Heart right ventricle (tissue), 16 donors: ENCODE measurements around the gene IGFL1. TPM values are rescaled to one million over a fixed set of nuclear protein-coding genes. Genes with fewer than 3 reads are reported as not detected.
A peak's percentile ranks its signal among the peaks of the same experiment; 100 is the strongest.
"Not testable (repeated sequence)": the region's sequence is repeated elsewhere in the genome, so short reads cannot be mapped to it uniquely, and the experiment has no call there.

Experiments used
- ATAC-seq, 8 donors: fragments of 200-7000 bp; cut with Tn5 transposase; one replicate each; pipeline ENCODE4 v1.9.1; 2020; ENCODE audit warnings: mild to moderate bottlenecking in 8 of 8, moderate library complexity in 8 of 8, moderate number of reproducible peaks in 1 of 8
- DNase-seq, 2 donors: peaks; one replicate each; pipeline ENCODE4 v3.0.0-alpha.2; 2020
- H3K27ac ChIP-seq, 10 donors: fragments of 200-600 bp; sonication (generic) in 2 of 10; one replicate each; pipeline versions ENCODE4 v1.5.0 to v1.8.0; 2020 to 2022; ENCODE audit warnings: mild to moderate bottlenecking in 3 of 10
- H3K27me3 ChIP-seq, 7 donors: fragments of 200-600 bp; one replicate each; pipeline ENCODE4 v1.8.0; 2021 to 2022; ENCODE audit warnings: mild to moderate bottlenecking in 2 of 7
- H3K36me3 ChIP-seq, 9 donors: fragments of 200-600 bp; sonication (generic) in 1 of 9; one replicate each; pipeline versions ENCODE4 v1.5.0 to v1.8.0; 2020 to 2022; ENCODE audit warnings: mild to moderate bottlenecking in 2 of 9
- H3K4me1 ChIP-seq, 9 donors: fragments of 200-600 bp; sonication (generic) in 1 of 9; one replicate each; pipeline versions ENCODE4 v1.5.0 to v1.8.0; 2020 to 2022; ENCODE audit warnings: mild to moderate bottlenecking in 4 of 9
- H3K4me3 ChIP-seq, 10 donors: fragments of 200-600 bp; sonication (generic) in 2 of 10; one replicate each; pipeline versions ENCODE4 v1.5.0 to v1.8.0; 2020 to 2022; ENCODE audit warnings: mild to moderate bottlenecking in 7 of 10, moderate library complexity in 2 of 10
- H3K9me3 ChIP-seq, 11 donors: fragments of 200-600 bp in 10 of 11; sonication (generic) in 2 of 11; one replicate each; pipeline versions ENCODE4 v1.5.0 to v1.8.0; 2013 to 2022; ENCODE audit warnings: mild to moderate bottlenecking in 2 of 11, control low read depth in 1 of 11, moderate library complexity in 1 of 11
- WGBS, 2 donors: extraction: QIAGEN DNeasy Blood & Tissue Kit; methylation state at CpG; one replicate each; pipeline ENCODE4 v1.1.7; 2013; ENCODE audit warnings: inconsistent platforms in 1 of 2; 5-methylcytosine and 5-hydroxymethylcytosine counted together
- intact Hi-C, 10 donors: fragments of 100-400 bp; cut with DNase I; formaldehyde crosslinking; loops; one replicate each; pipeline versions ENCODE4 v1.11.1 to v1.14.2; 2022
- polyA plus RNA-seq, 2 donors: library from polyadenylated mRNA; stranded (reverse); fragments of 200-250 nt; gene quantifications; one replicate each; pipeline ENCODE4 v1.2.3, GENCODE V29; 2013
- total RNA-seq, 10 donors: library from RNA; stranded (reverse); fragmentation: NEBNext Ultra II Directional in 3 of 10; extraction: Animal tissue kit (Norgen Biotek cat#: 25700) in 3 of 10; gene quantifications; one replicate each; pipeline versions ENCODE4 v1.2.1 to v1.2.4, GENCODE V29; 2021 to 2023
- TF ChIP-seq, protein P1 (sequence below), 9 donors: fragments of 200-600 bp; sonication (generic) in 2 of 9; IDR thresholded peaks; one replicate each; pipeline versions ENCODE4 v1.5.0 to v1.8.0; 2021 to 2022; ENCODE audit warnings: antibody characterized with exemption in 9 of 9, mild to moderate bottlenecking in 5 of 9, moderate library complexity in 1 of 9
- donor health status: Arrhythmogenic right ventricular cardiomyopathy.
- donor health status: ischemic (EF 13 %, LVEDD 7.1; RV severe dilation, severe dysfunction).
- donor health status: healthy with polysubstance abuse.
- donor health status: DM: no; HTN: yes; CAD: no.
- donor health status: DM: no; HTN: no; CAD: no.
- donor health status: ischemic (EF 25% LVEDD 6.9; RV normal size, moderate dysfunction).
- donor health status: ischemic (EF 25% LVEDD 5.7; RV mildly dilated, moderate dysfunction).
- donor health status: healthy.
- donor health status: DM: yes; HTN: yes; CAD: no.
- donor health status: Ischemic cardiomyopathy.
- donor health status: ischemic (EF 35%, LVEDD 5.7; RV mildly dilated, moderate dysfunction).
- donor health status: nonischemic (EF 11% LVEDD 7.7; RV severe dilation, severe dysfunction).
- donor health status: DM: yes; HTN: yes; CAD: no.
- donor health status: PGD.
- donor health status: ischemic (EF 29% LVEDD 5.4; RV normal size, mild dysfunction).
- donor health status: nonischemic (EF 23%, LVEDD 6.1; RV moderate dilation, normal function).

Gene IGFL1
- total and polyA plus RNA-seq, 12 donors: not detected

DNA sequence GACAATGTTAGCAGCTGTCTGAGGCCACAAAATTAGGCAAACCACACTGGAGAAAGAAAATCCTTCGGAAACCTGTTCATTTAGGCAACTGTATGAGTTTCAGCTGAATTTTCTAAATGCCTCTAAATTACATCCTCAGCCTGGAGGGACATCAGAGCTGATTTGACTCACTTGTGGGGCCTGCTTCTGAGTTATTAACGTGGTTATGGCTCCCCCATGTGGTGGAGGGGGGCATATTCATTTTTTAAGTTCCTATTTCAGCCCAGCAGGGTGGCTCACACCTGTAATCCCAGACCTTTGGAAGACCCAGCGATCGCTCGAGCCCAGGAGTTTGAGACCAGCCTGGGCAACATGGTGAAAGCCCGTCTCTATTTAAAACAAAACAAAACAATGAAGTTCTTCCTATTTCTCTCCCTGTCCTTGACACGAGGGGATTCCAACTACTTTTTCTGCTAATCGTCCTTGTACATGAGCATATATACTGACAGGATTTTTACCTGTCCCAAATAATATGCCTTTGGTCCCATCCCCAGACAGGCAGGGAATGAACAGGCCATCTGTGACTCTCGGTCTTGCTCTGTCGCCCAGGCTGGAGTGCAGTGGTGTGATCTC is 35.8 kb downstream of the IGFL1 start:
- Histone ChIP-seq H3K27ac (no peak overlapping the region), H3K27me3 (peaks cover 0 to 76% (median 40%) of the 10 kb centered on the region in 7 donors), H3K9me3 (no peaks in the 10 kb centered on the region), H3K4me1 (no peaks in the 10 kb centered on the region), H3K4me3 (no peak overlapping the region), H3K36me3 (no peaks in the 10 kb centered on the region)
- peak in 1 of 2 donors; percentile 67 for DNase-seq
- intact Hi-C loops: loop anchor here (1.0 to 5.0 kb wide), 6 partner anchors 183 to 238 kb away; no protein-coding TSS in a partner anchor
- WGBS, 2 donors: 18% methylated on average over 10 of the region's 10 CpGs
- TF ChIP-seq, protein P1, sequence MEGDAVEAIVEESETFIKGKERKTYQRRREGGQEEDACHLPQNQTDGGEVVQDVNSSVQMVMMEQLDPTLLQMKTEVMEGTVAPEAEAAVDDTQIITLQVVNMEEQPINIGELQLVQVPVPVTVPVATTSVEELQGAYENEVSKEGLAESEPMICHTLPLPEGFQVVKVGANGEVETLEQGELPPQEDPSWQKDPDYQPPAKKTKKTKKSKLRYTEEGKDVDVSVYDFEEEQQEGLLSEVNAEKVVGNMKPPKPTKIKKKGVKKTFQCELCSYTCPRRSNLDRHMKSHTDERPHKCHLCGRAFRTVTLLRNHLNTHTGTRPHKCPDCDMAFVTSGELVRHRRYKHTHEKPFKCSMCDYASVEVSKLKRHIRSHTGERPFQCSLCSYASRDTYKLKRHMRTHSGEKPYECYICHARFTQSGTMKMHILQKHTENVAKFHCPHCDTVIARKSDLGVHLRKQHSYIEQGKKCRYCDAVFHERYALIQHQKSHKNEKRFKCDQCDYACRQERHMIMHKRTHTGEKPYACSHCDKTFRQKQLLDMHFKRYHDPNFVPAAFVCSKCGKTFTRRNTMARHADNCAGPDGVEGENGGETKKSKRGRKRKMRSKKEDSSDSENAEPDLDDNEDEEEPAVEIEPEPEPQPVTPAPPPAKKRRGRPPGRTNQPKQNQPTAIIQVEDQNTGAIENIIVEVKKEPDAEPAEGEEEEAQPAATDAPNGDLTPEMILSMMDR (IDR thresholded peaks at IDR 0.05): peak; percentile 63 to 87 (median 83)
- ATAC-seq: peak; percentile 71 to 88 (median 78)

DNA sequence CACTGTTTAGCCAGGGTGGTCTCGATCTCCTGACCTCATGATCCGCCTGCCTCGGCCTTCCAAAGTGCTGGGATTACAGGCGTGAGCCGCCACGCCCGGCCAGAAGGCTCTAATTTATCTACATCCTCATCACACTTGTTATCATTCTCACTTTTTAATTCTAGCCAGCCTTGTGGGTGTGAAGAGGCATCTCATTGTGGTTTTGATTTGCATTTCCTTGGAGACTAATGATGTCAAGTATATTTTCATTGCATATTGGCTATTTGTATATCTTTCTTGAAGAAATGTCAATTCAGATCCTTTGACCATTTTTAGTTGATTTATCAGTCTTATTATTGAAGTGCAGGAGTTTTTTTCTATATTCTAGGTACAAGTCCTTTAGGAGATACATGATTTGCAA is 39.6 kb downstream of the IGFL1 start:
- TF ChIP-seq, protein P1 (IDR thresholded peaks at IDR 0.05): no peak
- Histone ChIP-seq H3K9me3 (no peaks in the 10 kb centered on the region), H3K4me1 (no peaks in the 10 kb centered on the region), H3K27ac (no peak overlapping the region), H3K27me3 (peaks cover 0 to 71% (median 29%) of the 10 kb centered on the region in 7 donors), H3K4me3 (no peak overlapping the region), H3K36me3 (no peaks in the 10 kb centered on the region)
- DNase-seq (no peak), ATAC-seq (no peak)
- intact Hi-C loops: loop anchor here in 5 of 10 donors (5.0 kb wide), 2 partner anchors 187 to 242 kb away; no protein-coding TSS in a partner anchor
- WGBS, 2 donors: 79 to 81% methylated on average over 7 of the region's 7 CpGs

DNA sequence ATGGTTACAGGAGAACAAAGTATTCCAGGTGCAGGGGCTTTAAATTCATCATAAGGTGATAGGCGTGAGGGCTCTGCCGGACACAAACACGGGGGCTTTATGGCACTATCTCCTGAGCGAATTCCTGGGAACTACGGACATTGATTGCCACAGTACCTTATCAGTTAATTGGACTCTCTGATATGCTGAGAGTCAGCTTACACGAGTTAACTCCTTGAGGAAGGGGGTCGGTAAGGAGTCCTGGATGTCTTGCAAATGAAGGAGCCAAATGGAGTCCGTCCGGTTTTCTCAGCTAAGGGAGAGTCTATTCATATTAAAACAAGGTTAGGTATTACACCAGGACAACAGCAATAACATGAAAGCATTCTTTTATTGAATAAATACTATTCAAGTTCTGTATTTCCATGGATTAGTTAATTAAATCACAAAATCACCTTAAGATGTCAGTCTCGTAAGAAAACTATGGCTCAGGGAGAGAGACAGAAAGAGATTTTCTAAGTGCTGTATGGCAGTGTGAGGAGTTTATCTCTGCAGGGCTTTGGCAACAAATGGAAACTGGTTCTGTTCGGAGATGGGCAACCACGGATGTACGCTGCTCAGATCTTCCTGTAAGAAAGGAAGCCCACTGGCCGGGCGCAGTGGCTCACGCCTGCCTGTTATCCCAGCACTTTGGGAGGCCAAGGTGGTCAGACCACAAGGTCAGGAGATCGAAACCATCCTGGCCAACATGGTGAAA is 41.1 kb downstream of the IGFL1 start:
- intact Hi-C loops: loop anchor here in 2 of 10 donors (10.0 kb wide), 3 partner anchors 124 to 244 kb away; partner anchors contain the start of gene PNMA8B (in 1 of the 2)
- no peak for ATAC-seq
- Histone ChIP-seq H3K27me3 (peaks cover 0 to 61% (median 29%) of the 10 kb centered on the region in 7 donors), H3K4me1 (no peaks in the 10 kb centered on the region), H3K9me3 (no peaks in the 10 kb centered on the region), H3K27ac (no peak overlapping the region), H3K4me3 (no peak overlapping the region), H3K36me3 (no peaks in the 10 kb centered on the region)
- no peak for DNase-seq
- 42 to 43% methylated on average over 17 of the region's 17 CpGs for WGBS, 2 donors
- TF ChIP-seq, protein P1 (IDR thresholded peaks at IDR 0.05): no peak

DNA sequence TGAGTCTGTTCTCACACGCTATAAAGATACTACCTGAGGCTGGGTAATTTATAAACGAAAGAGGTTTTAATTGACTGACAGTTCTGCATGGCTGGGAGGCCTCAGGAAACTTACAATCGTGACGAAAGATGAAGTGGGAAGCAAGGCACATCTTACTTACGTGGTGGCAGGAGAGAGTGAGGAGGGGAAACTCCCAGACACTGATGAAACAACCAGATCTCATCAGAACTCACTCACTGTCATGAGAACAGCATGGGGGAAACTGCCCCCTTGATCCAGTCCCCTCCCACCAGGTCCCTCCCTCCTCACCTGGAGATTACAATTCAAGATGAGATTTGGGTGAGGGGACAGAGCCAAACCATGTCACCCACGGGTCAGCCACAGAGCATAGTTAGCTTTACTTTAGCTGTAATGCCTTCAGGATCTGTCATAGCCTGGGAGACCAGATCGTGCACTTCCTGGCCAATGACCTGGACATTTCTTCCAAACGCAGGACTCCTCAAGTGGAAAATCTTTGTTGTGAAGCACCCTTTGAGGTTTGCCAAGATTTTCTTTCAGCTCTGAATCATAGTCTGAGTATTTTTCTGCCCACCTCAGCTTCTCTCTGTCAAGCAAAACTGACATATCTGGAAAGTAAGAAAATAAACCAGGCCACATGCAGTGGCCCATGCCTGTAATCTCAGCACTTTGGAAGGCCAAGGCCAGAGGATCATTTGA is 42.1 kb downstream of the IGFL1 start:
- H3K4me3 ChIP-seq: no peak overlapping the region
- no peak for ATAC-seq
- H3K9me3 ChIP-seq: no peaks in the 10 kb centered on the region
- DNase-seq: no peak
- TF ChIP-seq, protein P1 (IDR thresholded peaks at IDR 0.05): no peak
- H3K36me3 ChIP-seq: no peaks in the 10 kb centered on the region
- H3K27me3 ChIP-seq: peaks cover 0 to 54% (median 29%) of the 10 kb centered on the region in 7 donors
- H3K4me1 ChIP-seq: no peaks in the 10 kb centered on the region
- 53 to 62% methylated on average over 8 of the region's 8 CpGs for WGBS, 2 donors
- H3K27ac ChIP-seq: no peak overlapping the region
- intact Hi-C loops: loop anchor here in 2 of 10 donors (10.0 kb wide), 3 partner anchors 123 to 243 kb away; partner anchors contain the start of gene PNMA8B (in 1 of the 2)

DNA sequence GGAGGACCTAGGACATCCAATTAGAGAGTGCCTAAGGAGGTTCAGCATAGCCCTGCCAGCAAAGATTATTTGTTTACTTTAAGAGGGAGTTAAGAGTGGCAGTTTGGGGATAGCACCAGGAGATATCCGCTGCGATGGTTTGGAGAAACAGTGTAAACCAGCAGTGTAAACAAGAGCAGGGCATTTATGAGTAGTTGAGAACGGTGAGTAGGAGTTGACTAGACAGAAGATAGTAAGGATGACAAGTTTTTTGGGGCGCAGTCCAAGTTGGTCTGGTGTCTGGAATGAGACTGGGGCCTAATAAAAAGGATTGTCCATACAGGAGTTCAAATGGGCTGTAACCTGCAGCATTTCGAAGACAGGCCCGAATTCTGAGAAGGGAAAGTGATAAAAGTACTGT is 44.4 kb downstream of the IGFL1 start:
- H3K27ac ChIP-seq, DNase-seq, H3K36me3 ChIP-seq, H3K9me3 ChIP-seq, ATAC-seq, H3K4me3 ChIP-seq, H3K4me1 ChIP-seq: not testable (repeated sequence)
- WGBS, 2 donors: 84% methylated on average over 6 of the region's 6 CpGs
- peaks cover 0 to 33% (median 25%) of the 10 kb centered on the region in 7 donors for H3K27me3 ChIP-seq
- intact Hi-C loops: loop anchor here in 2 of 10 donors (10.0 kb wide), 3 partner anchors 121 to 241 kb away; partner anchors contain the start of gene PNMA8B (in 1 of the 2)
